GM18508 (cell line): Measurements from ENCODE around the gene MS4A10.
"Not testable (repeated sequence)": the region's sequence is repeated elsewhere in the genome, so short reads cannot be mapped to it uniquely, and the experiment has no call there.

ENCODE experiments used
- ATAC-seq: cut with Tn5 transposase; IDR thresholded peaks from one replicate; pipeline ENCODE4 v1.9.1; 2021; ENCODE audit warnings: moderate number of reproducible peaks; ENCODE audit not compliant: insufficient read depth, unreplicated experiment

MS4A10 gene

DNA sequence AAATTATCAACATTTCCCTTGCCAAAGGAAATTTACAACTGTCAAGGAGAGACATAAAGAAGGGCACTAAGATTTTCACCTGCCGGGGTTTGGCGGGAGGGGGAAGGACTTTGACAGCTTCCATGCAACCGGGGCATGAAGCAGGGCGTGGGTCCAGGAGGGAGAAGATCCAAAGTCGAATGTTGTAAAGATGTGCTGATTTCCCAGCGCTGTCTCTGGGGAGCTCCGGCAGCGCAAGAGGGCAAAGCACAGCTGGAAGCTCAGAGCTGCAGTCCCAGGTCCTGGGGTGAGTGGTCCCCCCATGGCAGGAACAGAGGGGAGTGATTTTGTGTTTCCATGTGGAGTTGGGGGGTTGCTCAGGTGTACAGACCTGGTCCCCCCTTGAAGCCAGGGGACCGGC is at the start of gene MS4A10:
TSS of gene MS4A10 (plus strand) at position 198 of the 400 bp plus-strand sequence. CDS start 5,003 bp downstream, outside the sequence.
- ATAC-seq, result no peak

DNA sequence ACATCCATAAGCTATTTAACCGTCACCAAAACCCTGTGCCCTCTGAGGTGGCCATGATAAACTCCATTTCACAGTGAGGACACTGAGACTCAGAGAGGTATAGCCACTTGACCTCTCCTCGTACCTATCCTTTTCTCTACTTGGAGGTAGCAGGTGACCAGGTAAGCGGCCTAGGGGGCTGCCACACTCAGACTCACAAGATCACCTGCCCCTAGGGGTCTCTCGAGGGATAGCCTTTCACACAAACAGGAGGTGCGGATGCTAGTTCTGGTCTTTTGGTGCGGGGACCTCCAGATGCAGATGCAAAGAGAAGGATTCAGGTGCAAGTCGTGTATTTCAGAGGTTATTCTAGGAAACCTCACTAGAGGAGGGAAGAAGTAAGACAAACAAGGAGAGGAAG is 46.0 kb upstream of the MS4A10 start:
- no peak for ATAC-seq

DNA sequence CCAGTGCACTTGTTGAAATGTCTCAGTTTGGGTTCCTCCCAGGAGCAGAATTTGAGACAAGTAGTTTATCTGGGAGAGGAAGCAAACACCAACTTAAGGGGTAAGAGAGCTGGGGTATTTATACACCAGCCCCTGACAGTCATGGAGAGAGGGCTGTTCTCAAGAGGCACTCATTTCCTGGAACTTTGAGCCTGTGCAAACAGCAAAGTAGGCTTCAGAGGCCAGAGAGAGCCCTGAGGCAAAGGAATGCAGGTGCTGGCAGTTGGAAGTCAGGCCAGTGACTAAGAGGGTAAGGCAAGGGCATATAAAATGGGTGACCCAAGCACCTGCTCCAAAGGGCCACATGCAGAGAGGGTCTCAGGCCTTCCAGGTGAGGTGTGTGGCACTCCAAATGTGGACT is 44.6 kb upstream of the MS4A10 start:
- no peak for ATAC-seq

DNA sequence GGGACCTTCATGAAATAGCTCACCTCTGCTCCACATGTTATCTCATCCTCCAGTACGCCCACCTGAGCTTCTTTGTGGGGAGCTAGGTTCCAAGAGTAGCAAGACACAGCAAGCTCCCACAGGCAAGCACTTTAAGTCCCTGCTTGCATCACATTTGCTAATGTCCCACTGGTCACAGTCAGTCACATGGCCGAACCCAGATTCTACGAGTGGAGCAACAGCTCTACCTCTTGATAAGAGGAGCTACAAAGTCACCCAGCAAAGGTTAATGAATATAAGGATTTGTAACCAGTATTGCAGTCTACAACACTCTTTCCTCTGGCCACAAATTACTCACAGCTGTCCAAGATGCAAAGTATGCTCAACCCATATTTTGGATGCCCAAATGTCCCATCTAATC is 43.7 kb upstream of the MS4A10 start:
- ATAC-seq, result no peak

DNA sequence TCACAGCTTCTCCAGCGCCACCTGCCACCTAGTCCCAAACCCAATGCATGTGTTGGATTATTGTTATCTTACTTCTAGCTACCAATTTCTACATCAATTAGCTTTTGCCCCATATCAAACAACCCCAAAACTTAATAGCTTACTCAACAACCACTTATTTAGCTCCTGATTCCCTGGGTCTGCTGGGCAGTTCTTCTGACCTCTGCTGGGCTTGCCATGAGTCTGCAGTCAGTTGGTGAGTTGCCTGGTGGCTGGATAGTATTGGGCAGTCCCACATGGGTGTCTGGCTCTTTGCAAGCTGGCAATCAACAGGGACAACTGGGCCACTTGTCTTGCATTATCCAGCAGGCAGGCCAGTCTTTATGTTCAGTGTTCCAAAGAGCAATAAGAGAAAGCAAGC is 42.1 kb upstream of the MS4A10 start:
- ATAC-seq, result no peak

DNA sequence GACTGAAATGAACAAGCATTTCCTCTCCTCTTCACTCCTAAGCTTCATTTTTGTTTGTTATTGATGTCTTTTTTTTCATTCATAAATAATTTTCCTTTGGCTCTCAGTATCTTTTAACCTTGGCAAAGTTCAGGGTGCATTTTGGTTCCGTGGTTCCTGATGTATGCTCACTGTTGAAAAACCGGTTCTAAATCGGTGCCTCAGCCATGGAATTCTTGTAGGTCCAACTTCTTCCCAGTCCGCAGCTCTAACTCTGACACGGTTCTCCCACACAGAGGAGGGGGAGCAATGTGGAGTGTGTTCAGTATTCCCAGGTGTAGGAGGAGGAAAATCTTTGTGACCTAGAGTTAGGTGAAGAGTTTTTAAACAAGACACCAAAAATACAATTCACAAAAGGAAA is 41.0 kb upstream of the MS4A10 start:
- ATAC-seq, result no peak

DNA sequence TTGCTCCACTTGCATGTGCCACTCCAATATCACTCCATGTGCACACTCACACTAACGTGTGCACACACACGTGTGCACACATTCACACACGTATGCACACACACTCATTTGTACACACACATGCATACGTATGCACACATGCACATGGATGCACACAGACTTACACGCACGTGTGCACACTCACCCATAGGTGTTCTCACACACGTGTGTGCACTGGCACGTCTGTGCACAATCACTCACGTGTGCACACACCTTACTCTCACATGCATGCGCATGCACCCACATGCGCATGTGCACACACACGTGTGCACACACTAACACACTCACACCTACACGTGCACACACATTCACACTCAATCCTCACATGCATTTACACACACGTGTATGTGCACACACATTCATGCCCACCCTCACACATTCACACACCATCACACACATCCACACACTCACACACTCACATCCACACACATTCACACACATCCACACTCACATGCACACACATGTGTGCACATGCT is 37.7 kb upstream of the MS4A10 start:
- no peak for ATAC-seq

DNA sequence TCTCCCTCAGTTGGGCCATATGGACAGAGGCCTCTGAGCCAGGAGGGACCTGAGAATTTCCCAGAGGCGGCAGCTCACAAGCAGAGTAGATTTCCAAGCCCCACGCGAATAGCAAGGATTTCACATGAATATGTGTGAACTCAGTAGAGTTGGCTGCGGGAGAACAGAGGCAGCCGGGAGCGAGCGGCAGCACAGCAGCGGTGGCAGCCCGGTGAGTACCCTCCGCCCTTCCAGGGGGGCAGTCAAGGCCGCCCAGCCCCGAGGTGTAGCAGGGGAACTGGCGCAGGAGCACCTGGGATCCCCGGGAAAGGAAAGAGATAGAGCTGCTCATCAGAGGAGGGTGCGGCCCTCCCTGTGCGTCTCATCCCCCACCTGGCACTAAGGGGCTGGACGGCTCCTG is 36.9 kb upstream of the MS4A10 start:
- ATAC-seq, result no peak

DNA sequence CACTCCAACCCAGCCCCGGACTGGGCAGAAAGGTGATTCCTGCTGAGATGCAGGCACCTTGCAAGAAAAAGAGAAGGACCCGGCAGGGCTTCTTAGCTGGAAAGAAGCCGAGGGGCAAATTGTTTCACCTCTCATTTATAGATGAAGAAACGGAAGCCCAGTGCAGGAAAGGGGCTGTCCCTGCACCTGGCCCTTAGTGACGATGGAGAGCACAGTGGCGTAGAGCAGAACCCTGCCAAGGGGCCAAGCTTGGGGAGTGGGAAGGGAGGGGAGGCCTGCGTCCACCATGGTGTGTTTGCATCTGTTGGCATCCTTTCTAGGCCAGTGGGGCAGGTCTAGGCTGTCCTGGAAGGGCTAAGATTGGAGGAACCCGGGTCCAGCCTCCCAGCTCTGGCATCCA is 36.3 kb upstream of the MS4A10 start:
- ATAC-seq, result no peak

DNA sequence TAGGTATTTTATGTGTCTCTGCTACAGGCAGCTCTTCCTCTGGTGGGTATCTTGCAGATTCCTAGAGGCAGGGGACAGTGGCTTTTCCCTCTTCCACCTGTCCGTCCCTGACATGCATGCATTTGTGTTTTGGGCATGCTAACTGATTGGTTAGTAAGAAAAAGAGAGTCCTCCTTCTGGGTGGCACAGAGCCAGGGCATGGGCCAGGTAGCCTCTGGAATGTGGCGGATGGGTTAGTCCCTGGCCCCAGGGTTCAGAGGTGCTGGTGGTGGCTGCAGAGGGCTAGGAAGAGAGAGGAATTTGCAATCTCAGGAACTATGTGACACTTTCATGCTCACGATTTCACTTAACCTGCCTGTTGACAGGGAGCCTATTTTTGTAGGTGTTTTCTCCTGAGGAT is 34.2 kb upstream of the MS4A10 start:
- no peak for ATAC-seq

DNA sequence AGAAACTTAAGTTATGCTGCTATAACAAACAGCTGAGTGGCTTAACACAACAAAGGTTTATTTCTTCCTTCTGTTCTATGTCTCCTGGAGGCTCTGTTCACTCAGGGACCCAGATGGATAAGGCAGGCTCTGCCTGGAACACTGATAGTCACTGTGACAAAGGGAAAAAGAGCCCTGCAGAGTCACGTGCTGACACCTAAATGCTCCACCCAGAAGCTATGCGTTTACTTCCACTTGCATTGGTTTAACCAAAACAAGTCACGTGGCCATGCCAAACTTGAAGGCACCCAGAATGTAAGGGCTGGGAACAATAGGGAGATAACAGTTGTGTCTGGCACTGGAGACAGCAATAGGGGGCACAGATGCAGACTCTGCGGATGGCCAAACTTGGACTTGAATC is 31.8 kb upstream of the MS4A10 start:
- ATAC-seq, result no peak

DNA sequence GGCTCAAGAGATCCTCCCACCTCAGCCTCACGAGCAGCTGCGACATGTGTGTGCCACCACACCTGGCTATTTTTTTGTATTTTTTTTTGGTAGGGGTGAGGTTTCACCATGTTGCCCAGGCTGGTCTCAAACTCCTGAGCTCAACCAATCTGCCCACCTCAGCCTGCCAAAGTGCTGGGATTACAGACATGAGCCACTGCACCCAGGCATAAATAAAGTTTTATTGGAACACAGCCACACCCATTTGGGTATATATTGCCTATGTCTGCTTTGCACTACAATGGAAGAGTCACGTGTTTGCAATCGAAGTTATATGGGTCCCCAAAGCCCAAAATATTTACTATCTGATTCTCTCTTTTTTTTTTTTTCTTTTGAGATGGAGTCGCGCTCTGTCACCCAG is 30.2 kb upstream of the MS4A10 start:
- no peak for ATAC-seq

DNA sequence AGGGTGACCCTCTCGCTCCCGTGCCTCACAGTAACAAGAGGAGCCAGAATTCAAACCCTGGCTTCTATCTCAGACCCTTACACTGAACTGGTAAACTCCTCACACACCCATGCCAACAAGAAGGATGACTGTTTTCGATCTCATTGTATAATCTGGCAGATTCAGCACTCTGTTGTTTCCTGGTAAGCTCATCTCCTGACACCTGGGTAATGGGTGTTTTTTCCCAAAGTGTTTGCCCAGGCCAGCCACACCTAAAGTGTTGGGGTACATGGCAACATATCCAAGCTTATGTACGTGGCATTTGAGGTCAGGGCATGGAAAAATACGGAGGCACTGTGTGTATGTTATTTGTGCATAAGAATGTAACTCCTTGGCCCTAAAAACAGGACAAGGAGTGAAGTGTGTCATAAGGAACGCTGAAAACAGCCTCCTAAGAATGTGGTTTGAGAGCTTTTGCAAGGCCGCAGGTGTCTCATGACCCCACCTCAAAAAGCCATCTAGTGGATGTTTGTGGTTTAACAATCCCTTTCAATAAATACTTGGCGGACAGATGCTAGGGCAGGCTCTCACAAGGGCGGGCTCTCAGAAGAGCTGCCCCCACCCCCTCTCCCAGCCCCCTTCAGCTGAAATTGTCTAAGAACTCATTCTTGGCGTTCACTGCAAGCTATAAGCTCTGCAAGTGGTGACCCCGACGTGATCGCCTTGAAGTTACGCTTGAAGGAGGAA is 28.7 kb upstream of the MS4A10 start, which contains the start of gene MS4A15:
TSS of gene MS4A15 (plus strand) at position 561 of the 726 bp plus-strand sequence. CDS start 6,867 bp downstream, outside the sequence.
- ATAC-seq, result no peak

DNA sequence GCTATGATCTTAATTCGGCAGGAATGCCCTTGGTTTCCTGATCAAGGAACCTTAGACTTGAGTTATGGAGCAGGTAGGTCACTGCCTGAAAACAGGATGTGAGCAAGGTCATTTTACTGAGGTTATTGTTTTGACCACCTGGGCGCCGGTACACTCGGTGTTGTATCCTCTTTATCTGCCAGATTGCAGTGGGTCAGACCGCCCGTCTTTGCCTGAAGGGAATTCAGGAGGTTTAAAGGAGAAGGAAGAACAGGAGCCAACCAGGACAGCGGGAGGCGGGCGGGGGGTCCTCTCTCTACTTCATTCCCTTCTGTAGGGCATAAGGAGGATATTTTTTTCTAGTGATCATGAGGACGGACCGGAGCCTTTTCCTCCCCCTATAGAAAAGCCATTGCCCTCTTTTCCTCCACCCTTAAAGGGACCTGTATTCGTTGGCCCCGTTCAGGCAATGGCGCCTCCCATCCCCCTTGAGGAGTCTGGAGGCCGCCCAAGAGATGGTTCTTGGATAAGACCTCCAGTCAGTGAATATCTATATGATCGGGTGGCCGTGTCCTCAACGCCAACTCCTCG is 27.8 kb upstream of the MS4A10 start:
- ATAC-seq, result no peak

DNA sequence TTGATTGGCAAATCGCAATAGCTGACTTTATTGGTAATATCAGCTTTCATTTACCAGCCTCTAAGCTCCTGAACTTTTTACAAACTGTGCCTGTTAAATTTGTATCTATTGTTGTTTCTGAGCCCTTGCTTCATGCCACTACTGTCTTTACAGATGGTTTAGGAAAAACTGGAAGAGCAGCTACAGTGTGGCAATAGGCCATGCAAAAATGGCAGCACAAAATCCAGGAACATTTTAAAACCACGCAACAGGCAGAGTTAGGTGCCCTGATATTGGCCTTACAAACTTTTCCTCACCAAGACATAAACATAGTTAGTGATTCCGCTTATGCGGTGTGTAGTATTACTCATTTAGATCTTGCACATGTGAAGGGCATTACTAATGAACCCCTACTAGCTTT is 26.5 kb upstream of the MS4A10 start:
- ATAC-seq, result not testable (repeated sequence)

DNA sequence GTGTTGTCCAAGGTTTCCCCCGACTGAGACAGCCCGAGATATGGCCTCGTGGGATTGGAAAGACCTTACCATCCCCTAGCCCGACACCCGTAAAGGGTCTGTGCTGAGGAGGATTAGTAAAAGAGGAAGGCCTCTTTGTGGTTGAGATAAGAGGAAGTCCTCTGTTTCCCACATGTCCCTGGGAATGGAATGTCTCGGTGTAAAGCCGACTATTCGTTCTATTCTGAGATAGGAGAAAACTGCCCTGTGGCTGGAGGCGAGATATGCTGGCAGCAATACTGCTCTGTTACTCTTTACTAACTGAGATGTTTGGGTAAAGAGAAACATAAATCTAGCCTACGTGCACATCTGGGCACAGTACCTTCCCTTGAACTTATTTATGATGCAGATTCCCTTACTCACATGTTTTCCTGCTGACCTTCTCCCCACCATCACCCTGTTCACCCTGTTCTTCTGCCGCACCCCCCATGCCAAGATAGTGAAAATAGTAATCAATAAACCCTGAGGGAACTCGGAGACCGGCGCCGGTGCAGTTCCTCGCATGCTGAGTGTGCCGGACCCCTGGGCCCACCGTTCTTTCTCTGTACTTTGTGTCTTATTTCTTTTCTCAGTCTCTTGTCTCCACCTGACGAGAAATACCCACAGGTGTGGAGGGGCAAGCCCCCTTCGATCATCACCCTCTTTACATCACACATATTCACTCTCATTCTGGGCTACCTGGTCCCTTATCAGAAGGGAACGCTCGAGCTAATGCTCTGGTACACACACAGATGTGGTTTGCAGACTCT is 25.5 kb upstream of the MS4A10 start:
- ATAC-seq, result not testable (repeated sequence)

DNA sequence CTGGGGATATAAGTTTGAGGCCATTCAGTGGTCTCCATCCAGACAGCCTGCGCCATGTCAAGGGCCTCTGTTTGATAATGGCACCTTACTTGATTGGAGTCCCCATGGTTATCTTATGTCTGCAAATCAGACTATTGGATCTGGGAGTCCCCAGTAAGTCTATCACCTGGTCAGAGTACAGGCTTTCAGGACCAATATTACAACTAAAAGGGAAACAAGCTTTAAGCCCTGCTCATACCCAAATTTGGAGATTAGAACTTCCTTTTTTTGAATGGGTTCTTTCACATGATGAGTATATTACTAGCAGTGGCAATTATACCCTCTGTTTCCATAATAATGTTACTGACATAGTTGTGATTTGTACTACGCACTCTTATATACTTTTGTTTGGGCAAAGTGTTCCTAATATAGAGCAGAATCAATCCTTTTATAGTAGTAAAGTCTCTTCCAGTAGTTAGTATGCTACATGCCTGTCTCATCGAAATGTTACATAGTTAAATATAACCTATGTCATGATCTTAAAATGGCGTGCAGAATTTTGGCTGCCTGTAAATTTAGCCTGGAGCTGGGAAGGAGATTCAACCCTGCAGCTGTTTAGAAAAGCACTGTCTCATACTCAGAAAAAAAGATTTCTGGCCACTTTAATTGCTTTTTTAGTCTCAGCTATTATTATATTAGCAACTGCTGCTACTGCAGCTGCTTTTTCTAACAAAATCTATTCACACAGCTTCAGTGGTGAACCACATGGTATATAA is 23.5 kb upstream of the MS4A10 start:
- ATAC-seq, result no peak

DNA sequence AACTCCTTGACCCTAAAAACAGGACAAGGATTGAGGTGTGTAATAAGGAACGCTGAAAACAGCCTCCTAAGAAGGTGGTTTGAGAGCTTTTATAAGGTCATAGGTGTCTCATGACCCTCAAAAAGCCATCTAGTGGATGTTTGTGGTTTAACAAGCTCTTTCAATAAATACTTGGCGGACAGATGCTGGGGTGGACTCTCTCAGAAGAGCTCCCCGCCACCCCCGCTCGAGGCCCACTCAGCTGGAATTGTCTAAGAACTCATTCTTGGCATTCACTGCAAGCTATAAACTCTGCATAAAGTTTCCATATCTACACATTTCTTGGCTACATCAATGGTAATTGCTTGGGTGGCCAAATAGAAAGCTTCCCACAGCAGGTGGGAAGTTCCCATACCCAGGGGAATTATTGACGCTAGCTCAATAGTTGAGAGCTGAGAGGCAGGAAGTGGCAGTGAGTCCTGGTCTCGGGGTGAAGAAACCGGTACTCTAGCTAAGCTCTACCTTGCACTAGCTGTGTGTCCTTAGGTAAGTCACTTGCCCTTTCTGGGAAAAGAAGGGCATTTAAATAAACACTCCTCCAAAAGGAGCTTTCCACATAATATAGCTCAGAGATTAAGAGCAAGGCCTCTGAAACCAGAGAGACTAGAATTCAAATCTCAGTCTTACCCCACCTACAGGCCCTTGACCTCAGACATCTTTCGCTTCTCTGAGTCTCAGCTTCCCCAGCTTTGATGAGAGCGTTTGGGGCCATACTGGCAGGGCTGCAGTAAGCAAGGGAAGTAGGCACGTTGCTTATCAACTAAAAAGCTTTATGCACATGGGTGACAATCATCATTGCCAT is 22.1 kb upstream of the MS4A10 start:
- ATAC-seq, result peak; percentile 54

DNA sequence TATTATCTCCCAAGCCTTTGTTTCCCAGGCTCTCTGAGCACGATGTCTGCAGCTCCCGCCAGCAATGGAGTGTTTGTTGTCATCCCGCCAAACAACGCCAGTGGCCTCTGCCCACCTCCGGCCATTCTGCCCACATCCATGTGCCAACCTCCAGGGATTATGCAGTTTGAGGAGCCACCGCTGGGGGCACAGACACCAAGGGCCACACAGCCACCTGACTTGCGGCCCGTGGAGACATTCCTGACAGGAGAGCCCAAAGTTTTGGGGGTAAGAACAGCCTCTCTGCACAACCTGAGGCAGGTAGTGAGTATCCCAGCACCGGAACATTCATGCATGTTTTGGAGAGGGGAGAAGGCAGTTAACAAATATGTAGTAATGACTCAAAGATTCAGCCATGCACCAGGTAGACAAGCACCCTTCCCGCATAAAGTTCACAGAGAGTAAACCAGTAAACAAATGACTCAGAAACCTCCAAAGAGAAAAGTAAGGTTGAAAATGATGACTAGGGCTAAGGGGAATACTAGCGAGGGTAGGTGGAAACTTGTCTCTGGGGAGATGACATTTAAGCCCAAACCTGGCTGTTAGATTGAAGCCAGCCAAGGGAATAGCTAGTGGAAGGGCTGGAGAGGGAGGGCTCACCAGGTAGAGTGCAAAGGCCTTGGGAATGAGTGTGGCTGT is 21.3 kb upstream of the MS4A10 start:
- no peak for ATAC-seq
